OCI-LY3 (cell line): Measurements from ENCODE around the gene VIPR2.
"Not testable (repeated sequence)": the region's sequence is repeated elsewhere in the genome, so short reads cannot be mapped to it uniquely, and the experiment has no call there.

Experiments used
- H2AFZ ChIP-seq: fragments of 200-600, 300-600 bp; shearing (Covaris generic); 2 replicates; pipeline ENCODE4 v1.6.0; 2014; ENCODE audit warnings: antibody characterized with exemption, low read depth, low read length
- H3K27ac ChIP-seq: fragments of 200-600, 300-600 bp; sonication (generic); 2 replicates; pipeline ENCODE4 v1.5.1; 2014; ENCODE audit warnings: mild to moderate bottlenecking, low read length, moderate library complexity, mixed read lengths
- H3K27me3 ChIP-seq: fragments of 200-600, 300-600 bp; sonication (generic); 2 replicates; pipeline ENCODE4 v1.6.1; 2014; ENCODE audit warnings: low read depth, low read length, mixed read lengths
- H3K36me3 ChIP-seq: fragments of 200-600, 300-600 bp; sonication (generic); replicated peaks from 2 replicates; pipeline ENCODE3; 2014; ENCODE audit warnings: low read depth, low read length, mixed read lengths
- H3K4me1 ChIP-seq: fragments of 300-600, 200-600 bp; sonication (generic); 2 replicates; pipeline ENCODE4 v1.6.1; 2014; ENCODE audit warnings: low read length, mixed read lengths
- H3K4me2 ChIP-seq: fragments of 200-600, 300-600 bp; sonication (generic); 2 replicates; pipeline ENCODE4 v1.6.1; 2014; ENCODE audit warnings: low read length, mixed read lengths
- H3K4me3 ChIP-seq: fragments of 300-600, 200-600 bp; sonication (generic); 2 replicates; pipeline ENCODE4 v1.5.1; 2014; ENCODE audit warnings: antibody characterized with exemption, mild to moderate bottlenecking, low read length, moderate library complexity
- H3K79me2 ChIP-seq: fragments of 300-600, 200-600 bp; shearing (Covaris generic); 2 replicates; pipeline ENCODE4 v1.6.1; 2014; ENCODE audit warnings: mild to moderate bottlenecking, low read length, mixed read lengths
- H3K9ac ChIP-seq: fragments of 300-600, 200-600 bp; shearing (Covaris generic); 2 replicates; pipeline ENCODE4 v1.6.0; 2014; ENCODE audit warnings: mild to moderate bottlenecking, low read length, moderate library complexity
- H3K9me3 ChIP-seq: fragments of 200-600, 300-600 bp; shearing (Covaris generic); 2 replicates; pipeline ENCODE4 v1.6.1; 2014; ENCODE audit warnings: low read length, mixed read lengths; ENCODE audit not compliant: insufficient read depth
- H4K20me1 ChIP-seq: fragments of 200-600, 300-600 bp; sonication (generic); 2 replicates; pipeline ENCODE4 v1.6.1; 2016; ENCODE audit warnings: low read length, mixed read lengths; ENCODE audit not compliant: insufficient read depth
- EZH2phosphoT487 ChIP-seq: fragments of 200-600 bp; shearing (Covaris generic); IDR thresholded peaks from 2 replicates; pipeline ENCODE4 v1.6.1; 2018; ENCODE audit warnings: antibody characterized with exemption, mixed run types, low read depth
- TF ChIP-seq, protein P1 (sequence below): fragments of 200-600, 300-600 bp; sonication (generic); IDR thresholded peaks from 2 replicates; pipeline ENCODE4 v1.5.1; 2014; ENCODE audit warnings: antibody characterized with exemption, low read length, low read depth

The VIPR2 gene

DNA sequence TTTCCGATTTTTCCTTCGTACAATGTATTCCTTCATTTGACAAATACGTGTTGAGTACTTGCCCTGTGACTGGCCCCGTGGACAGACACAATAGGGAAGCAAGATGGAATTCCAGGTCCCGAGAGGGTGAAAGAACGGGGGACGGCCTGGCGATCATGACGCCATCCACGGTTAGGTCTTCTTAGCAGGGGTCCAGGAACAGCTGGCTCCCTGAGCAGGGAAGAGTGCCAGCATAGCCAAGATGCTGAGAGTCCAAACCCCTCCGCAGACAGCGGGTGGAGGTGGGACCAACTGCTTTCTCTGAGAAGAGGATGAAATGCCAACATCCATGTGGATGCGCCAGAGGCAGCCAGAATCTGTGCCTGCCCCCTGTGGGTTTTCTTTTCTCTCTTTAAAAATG is 144.6 kb downstream of the VIPR2 start:
- H3K4me3 ChIP-seq = no peak overlapping the region
- no peaks in the 10 kb centered on the region for H3K36me3 ChIP-seq
- TF ChIP-seq EZH2phosphoT487 = no peak
- TF ChIP-seq, protein P1, sequence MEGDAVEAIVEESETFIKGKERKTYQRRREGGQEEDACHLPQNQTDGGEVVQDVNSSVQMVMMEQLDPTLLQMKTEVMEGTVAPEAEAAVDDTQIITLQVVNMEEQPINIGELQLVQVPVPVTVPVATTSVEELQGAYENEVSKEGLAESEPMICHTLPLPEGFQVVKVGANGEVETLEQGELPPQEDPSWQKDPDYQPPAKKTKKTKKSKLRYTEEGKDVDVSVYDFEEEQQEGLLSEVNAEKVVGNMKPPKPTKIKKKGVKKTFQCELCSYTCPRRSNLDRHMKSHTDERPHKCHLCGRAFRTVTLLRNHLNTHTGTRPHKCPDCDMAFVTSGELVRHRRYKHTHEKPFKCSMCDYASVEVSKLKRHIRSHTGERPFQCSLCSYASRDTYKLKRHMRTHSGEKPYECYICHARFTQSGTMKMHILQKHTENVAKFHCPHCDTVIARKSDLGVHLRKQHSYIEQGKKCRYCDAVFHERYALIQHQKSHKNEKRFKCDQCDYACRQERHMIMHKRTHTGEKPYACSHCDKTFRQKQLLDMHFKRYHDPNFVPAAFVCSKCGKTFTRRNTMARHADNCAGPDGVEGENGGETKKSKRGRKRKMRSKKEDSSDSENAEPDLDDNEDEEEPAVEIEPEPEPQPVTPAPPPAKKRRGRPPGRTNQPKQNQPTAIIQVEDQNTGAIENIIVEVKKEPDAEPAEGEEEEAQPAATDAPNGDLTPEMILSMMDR = no peak
- no peaks in the 10 kb centered on the region for H3K4me1 ChIP-seq
- H3K4me2 ChIP-seq = no peak overlapping the region
- H3K79me2 ChIP-seq = no peaks in the 10 kb centered on the region
- H2AFZ ChIP-seq = no peak overlapping the region
- H4K20me1 ChIP-seq = no peaks in the 10 kb centered on the region
- no peaks in the 10 kb centered on the region for H3K9me3 ChIP-seq
- H3K27me3 ChIP-seq = no peaks in the 10 kb centered on the region
- no peak overlapping the region for H3K9ac ChIP-seq
- H3K27ac ChIP-seq = no peak overlapping the region

DNA sequence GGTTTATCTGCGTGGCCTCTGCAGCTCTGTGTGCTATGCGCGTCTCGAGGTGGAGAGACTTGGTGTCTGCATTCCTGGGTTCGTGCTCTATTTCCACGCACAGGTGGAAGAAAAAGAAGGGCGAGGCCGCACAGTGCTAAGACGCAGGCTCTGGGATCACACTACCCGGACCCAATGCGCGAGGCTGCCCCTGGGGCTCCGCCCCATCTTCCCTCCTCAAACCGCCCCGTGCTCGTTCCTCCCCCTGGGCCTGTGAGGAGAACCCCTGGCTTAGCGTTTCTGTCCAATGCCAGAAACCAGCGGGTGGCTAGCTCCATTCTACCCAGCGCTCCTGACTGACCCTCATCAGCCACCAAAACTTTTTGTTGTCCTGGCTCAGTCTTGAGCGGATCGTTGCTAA is 145.2 kb downstream of the VIPR2 start:
- Histone ChIP-seq H3K4me3 (no peak overlapping the region), H3K79me2 (no peaks in the 10 kb centered on the region), H4K20me1 (no peaks in the 10 kb centered on the region), H3K27me3 (no peaks in the 10 kb centered on the region), H2AFZ (no peak overlapping the region), H3K36me3 (no peaks in the 10 kb centered on the region), H3K9ac (no peak overlapping the region), H3K4me2 (no peak overlapping the region), H3K4me1 (no peaks in the 10 kb centered on the region), H3K27ac (no peak overlapping the region), H3K9me3 (no peaks in the 10 kb centered on the region)
- TF ChIP-seq, protein P1 = no peak
- TF ChIP-seq EZH2phosphoT487 = no peak

DNA sequence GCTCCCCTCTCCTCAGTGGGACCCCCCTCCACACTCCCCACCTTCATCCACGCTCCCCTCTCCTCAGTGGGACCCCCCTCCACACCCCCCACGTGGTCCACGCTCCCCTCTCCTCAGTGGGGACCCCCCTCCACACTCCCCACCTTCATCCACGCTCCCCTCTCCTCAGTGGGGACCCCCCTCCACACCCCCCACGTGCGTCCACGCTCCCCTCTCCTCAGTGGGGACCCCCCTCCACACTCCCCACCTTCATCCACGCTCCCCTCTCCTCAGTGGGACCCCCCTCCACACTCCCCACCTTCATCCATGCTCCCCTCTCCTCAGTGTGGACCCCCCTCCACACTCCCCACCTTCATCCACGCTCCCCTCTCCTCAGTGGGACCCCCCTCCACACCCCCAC is 146.4 kb downstream of the VIPR2 start:
- not testable (repeated sequence) for H3K27ac ChIP-seq, H3K27me3 ChIP-seq, H4K20me1 ChIP-seq, H3K9ac ChIP-seq, H2AFZ ChIP-seq, H3K36me3 ChIP-seq, H3K4me3 ChIP-seq, H3K4me1 ChIP-seq, H3K79me2 ChIP-seq, H3K4me2 ChIP-seq, H3K9me3 ChIP-seq

DNA sequence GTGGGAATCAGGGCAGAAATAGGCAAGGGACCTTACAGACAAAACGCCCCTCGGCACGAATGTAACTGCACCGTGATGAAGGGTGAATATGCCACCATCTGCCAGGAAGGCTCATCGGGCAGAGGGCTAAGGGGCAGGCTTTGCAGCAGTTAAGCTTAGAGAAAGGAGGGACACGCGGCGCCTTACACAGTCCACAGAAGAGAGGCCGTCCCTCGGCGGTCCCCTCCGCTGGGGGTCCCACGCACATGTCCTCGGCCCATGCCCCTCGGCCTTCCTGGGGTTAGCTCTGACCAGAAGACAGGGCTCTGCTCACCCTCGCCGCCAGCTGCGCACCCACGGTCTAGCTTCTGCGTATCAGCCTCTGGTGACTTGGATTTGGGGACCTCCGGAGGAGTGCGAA is 147.2 kb downstream of the VIPR2 start:
- TF ChIP-seq, protein P1 = no peak
- TF ChIP-seq EZH2phosphoT487 = no peak
- no peaks in the 10 kb centered on the region for H4K20me1 ChIP-seq
- no peaks in the 10 kb centered on the region for H3K27me3 ChIP-seq
- H3K4me3 ChIP-seq = no peak overlapping the region
- H3K4me1 ChIP-seq = no peaks in the 10 kb centered on the region
- no peak overlapping the region for H3K4me2 ChIP-seq
- H3K79me2 ChIP-seq = no peaks in the 10 kb centered on the region
- H3K9me3 ChIP-seq = no peaks in the 10 kb centered on the region
- no peak overlapping the region for H2AFZ ChIP-seq
- H3K27ac ChIP-seq = no peak overlapping the region
- H3K36me3 ChIP-seq = no peaks in the 10 kb centered on the region
- no peak overlapping the region for H3K9ac ChIP-seq

DNA sequence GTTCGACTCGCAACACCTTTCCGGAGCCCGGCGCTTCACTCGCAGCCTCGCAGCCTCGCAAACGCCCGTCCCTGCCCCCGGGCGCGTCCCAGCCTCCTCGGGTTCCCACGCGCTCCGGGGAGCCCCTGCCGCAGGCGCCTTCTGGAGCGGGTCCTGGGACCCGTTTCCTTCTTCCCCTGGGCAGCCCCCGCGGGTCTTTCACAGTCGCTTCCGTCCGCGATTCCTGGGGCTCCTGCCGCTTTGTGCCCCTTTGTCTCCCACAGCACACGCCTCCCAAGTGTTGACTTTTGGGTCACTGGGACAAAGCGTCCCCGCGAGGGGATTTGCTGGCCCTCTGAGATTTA is 147.6 kb downstream of the VIPR2 start:
- H3K27me3 ChIP-seq = no peaks in the 10 kb centered on the region

More for the DNA sequence above, 147.6 kb downstream of the VIPR2 start:
- no peak overlapping the region for H3K9ac ChIP-seq
- H3K4me3 ChIP-seq = no peak overlapping the region
- H3K79me2 ChIP-seq = no peaks in the 10 kb centered on the region
- H3K4me1 ChIP-seq = no peaks in the 10 kb centered on the region
- no peak overlapping the region for H3K4me2 ChIP-seq
- H4K20me1 ChIP-seq = no peaks in the 10 kb centered on the region
- no peaks in the 10 kb centered on the region for H3K9me3 ChIP-seq
- TF ChIP-seq, protein P1 = no peak
- no peak for TF ChIP-seq EZH2phosphoT487
- H3K27ac ChIP-seq = no peak overlapping the region
- no peaks in the 10 kb centered on the region for H3K36me3 ChIP-seq
- H2AFZ ChIP-seq = no peak overlapping the region
